GM12801 (cell line): ENCODE data around the gene DOK4.

ENCODE experiments used
- CTCF ChIP-seq: IDR thresholded peaks from one replicate; pipeline ENCODE4 v1.5.1; 2011; ENCODE audit warnings: control low read depth; ENCODE audit not compliant: insufficient read length; ENCODE audit errors: extremely low read depth

Gene DOK4

GRCh38 chr16:57513371-57514102 is 27.2 kb upstream of the DOK4 start:
- no peak for TF ChIP-seq CTCF

- TF ChIP-seq CTCF: no peak
Observed at GRCh38 chr16:57512296-57513001, 26.2 kb upstream of the DOK4 start.

GRCh38 chr16:57510016-57510871 is 24.0 kb upstream of the DOK4 start:
- no peak for TF ChIP-seq CTCF

- no peak for TF ChIP-seq CTCF
Observed at GRCh38 chr16:57509231-57509923, 23.1 kb upstream of the DOK4 start.

- TF ChIP-seq CTCF: no peak
Observed at GRCh38 chr16:57508035-57508425, 21.7 kb upstream of the DOK4 start.

- no peak for TF ChIP-seq CTCF
Observed at GRCh38 chr16:57507136-57508034, 21.1 kb upstream of the DOK4 start.
